Subcutaneous abdominal adipose tissue (tissue), 5 donors: ENCODE results near the gene RNU7-1.

Experiments used
- H3K27ac ChIP-seq: one replicate; pipeline ENCODE4 v1.7.0; 2013; ENCODE audit warnings: low read depth, mild to moderate bottlenecking, inconsistent platforms, low read length, moderate library complexity
- H3K27me3 ChIP-seq, 5 donors: one replicate each; pipeline ENCODE4 v1.7.0; 2013; ENCODE audit warnings: low read length in 5 of 5, inconsistent platforms in 1 of 5; ENCODE audit not compliant: control insufficient read depth in 5 of 5, insufficient read depth in 4 of 5
- H3K36me3 ChIP-seq, 5 donors: one replicate each; pipeline ENCODE4 v1.7.0; 2013; ENCODE audit warnings: low read length in 5 of 5; ENCODE audit not compliant: control insufficient read depth in 5 of 5, insufficient read depth in 5 of 5
- H3K4me1 ChIP-seq, 5 donors: one replicate each; pipeline ENCODE4 v1.7.0; 2013; ENCODE audit warnings: low read length in 5 of 5, mild to moderate bottlenecking in 3 of 5, moderate library complexity in 1 of 5; ENCODE audit not compliant: control insufficient read depth in 5 of 5, insufficient read depth in 5 of 5
- H3K4me3 ChIP-seq, 5 donors: one replicate each; pipeline ENCODE4 v1.7.0; 2013; ENCODE audit warnings: low read length in 5 of 5, low read depth in 1 of 5
- H3K9ac ChIP-seq, 5 donors: one replicate each; pipeline ENCODE4 v1.7.0; 2013; ENCODE audit warnings: low read length in 5 of 5, mild to moderate bottlenecking in 4 of 5, moderate library complexity in 3 of 5
- H3K9me3 ChIP-seq, 5 donors: one replicate each; pipeline ENCODE4 v1.7.0; 2013; ENCODE audit warnings: low read length in 5 of 5; ENCODE audit not compliant: control insufficient read depth in 5 of 5
- donor health status: healthy.
- donor health status: healthy.
- donor health status: healthy.
- donor health status: healthy.
- donor health status: healthy.

The RNU7-1 gene

GRCh38 chr12:6946033-6946919 is 2.7 kb downstream of the RNU7-1 start:
- peaks cover 10 to 65% (median 40%) of the 10 kb centered on the region in 5 donors for H3K4me1 ChIP-seq
- peak overlapping the region in 2 of 5 donors; percentile 30 to 56 for H3K9ac ChIP-seq
- no peak overlapping the region for H3K27ac ChIP-seq
- H3K27me3 ChIP-seq = no peaks in the 10 kb centered on the region
- peaks cover 0 to 24% (median 14%) of the 10 kb centered on the region in 5 donors for H3K36me3 ChIP-seq
- no peaks in the 10 kb centered on the region for H3K9me3 ChIP-seq
- peak overlapping the region in 2 of 5 donors; percentile 14 to 43 for H3K4me3 ChIP-seq

- Histone ChIP-seq H3K27ac (no peak overlapping the region), H3K4me3 (peak overlapping the region in 2 of 5 donors; percentile 14 to 43), H3K9ac (peak overlapping the region in 1 of 5 donors; percentile 30), H3K27me3 (no peaks in the 10 kb centered on the region), H3K4me1 (peaks cover 10 to 66% (median 38%) of the 10 kb centered on the region in 5 donors), H3K9me3 (no peaks in the 10 kb centered on the region), H3K36me3 (peaks cover 0 to 18% (median 8%) of the 10 kb centered on the region in 5 donors)
These were observed 3.3 kb downstream of the RNU7-1 start for GRCh38 chr12:6946920-6947374.

- H3K4me1 ChIP-seq = peaks cover 10 to 72% (median 37%) of the 10 kb centered on the region in 5 donors
- no peak overlapping the region for H3K9ac ChIP-seq
- H3K9me3 ChIP-seq = no peaks in the 10 kb centered on the region
- H3K36me3 ChIP-seq = peaks cover 0 to 15% (median 8%) of the 10 kb centered on the region in 5 donors
- no peak overlapping the region for H3K4me3 ChIP-seq
- H3K27me3 ChIP-seq = no peaks in the 10 kb centered on the region
- H3K27ac ChIP-seq = no peak overlapping the region
These were observed 4.0 kb downstream of the RNU7-1 start for GRCh38 chr12:6947615-6948014.

DNA sequence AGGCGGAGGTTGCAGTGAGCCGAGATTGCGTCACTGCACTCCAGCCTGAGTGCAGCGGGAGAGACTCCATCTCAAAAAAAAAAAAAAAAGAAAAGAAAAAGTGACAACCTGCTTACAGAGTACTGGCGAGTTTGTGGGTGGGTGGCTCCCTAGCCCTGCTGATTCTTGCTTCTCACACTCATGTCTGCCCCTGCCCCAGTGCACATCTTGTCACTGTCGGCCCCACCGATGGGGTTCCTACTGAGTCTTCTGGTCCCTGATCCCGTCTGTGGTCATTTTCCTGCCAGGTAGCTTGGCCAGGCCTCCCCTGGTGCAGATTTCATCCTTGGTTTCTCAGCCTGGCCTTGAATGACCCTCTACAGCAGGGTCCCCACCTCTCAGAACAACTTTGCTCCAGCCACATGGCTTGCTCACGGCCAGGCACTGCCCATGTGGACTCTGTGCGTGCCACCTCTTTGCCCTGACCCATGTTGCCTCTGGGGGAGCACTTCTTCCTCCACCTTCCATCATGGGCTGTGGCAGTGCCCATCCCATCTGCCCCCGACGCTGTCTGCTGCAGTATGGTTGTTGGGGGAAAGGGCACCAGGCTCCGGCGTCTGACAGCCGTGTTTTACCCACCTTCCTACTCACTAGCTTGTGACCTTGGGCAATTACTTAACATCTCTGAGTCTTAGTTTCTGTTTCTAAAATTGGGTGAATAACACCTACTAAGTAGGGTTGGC is 5.4 kb downstream of the RNU7-1 start:
- H3K9ac ChIP-seq = no peak overlapping the region

GRCh38 chr12:6950401-6950801 is 6.8 kb downstream of the RNU7-1 start:
- Histone ChIP-seq H3K4me3 (peak overlapping the region in 1 of 5 donors; percentile 66), H3K36me3 (peaks cover 0 to 14% (median 7%) of the 10 kb centered on the region in 5 donors), H3K27me3 (peaks cover 0 to 4% (median 0%) of the 10 kb centered on the region in 5 donors), H3K9me3 (no peaks in the 10 kb centered on the region), H3K4me1 (peaks cover 2 to 69% (median 34%) of the 10 kb centered on the region in 5 donors), H3K27ac (no peak overlapping the region), H3K9ac (no peak overlapping the region)

More for the DNA sequence above, 5.4 kb downstream of the RNU7-1 start:
- Histone ChIP-seq H3K4me3 (no peak overlapping the region), H3K4me1 (peaks cover 7 to 69% (median 35%) of the 10 kb centered on the region in 5 donors), H3K27me3 (no peaks in the 10 kb centered on the region), H3K36me3 (peaks cover 0 to 15% (median 8%) of the 10 kb centered on the region in 5 donors), H3K27ac (no peak overlapping the region), H3K9me3 (no peaks in the 10 kb centered on the region)

DNA sequence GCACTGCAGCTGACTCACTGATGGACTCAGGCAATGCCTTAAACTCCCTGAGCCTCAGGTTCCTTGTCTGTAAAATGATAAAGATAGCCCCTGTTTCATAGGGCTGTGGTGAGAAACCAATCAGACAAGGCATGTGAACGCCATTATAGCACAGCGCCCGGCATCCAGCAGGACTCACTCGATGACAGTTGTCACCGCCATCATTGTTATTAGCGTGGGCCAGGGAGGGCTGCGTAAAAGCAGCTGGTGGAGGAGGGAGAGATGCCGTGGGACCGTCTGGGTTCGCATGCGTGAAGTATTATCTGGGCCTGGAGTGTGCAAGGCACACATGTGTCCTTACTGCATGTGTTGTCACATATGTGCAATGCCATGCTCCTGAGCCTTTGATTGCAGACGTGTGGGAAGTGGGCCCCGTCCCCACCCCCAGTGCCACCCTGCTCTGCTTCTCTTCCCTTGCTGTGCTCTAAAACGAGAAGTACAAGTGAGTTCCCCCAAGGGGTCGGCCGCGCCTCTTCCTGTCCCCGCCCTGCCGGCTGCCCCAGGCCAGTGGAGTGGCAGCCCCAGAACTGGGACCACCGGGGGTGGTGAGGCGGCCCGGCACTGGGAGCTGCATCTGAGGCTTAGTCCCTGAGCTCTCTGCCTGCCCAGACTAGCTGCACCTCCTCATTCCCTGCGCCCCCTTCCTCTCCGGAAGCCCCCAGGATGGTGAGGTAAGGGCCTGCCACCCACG is 7.4 kb downstream of the RNU7-1 start, which contains the start of gene PTPN6:
Gene PTPN6 (plus strand): TSS at position 546 of the 730 bp plus-strand sequence. CDS start 157 bp downstream, at position 703.
- Histone ChIP-seq H3K4me3 (peak within 1 kb of the TSS; percentile 44 to 67 (median 63)), H3K4me1 (peaks cover 2 to 69% (median 29%) of the 10 kb centered on the region in 5 donors)

DNA sequence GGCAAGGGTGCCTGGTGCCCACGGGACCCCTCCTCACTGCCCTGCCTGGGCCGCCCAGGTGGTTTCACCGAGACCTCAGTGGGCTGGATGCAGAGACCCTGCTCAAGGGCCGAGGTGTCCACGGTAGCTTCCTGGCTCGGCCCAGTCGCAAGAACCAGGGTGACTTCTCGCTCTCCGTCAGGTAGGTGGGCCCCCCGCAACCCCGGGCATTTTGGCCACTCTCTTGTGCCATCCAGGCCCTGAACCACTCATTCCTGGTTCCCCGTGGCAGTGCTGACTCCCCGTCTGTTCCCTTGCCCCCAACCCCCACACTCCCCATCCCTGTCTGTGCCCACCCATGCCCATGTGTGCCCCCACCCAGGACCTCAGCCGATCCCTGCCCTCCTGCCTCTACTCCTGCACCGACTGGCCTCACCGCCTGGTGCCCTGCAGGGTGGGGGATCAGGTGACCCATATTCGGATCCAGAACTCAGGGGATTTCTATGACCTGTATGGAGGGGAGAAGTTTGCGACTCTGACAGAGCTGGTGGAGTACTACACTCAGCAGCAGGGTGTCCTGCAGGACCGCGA is 8.0 kb downstream of the RNU7-1 start:
- Histone ChIP-seq H3K27ac (peak overlapping the region; percentile 30), H3K27me3 (peaks cover 0 to 4% (median 0%) of the 10 kb centered on the region in 5 donors), H3K4me3 (peak overlapping the region; percentile 44 to 67 (median 63)), H3K9me3 (no peaks in the 10 kb centered on the region), H3K36me3 (peaks cover 0 to 8% (median 2%) of the 10 kb centered on the region in 5 donors), H3K4me1 (peaks cover 2 to 69% (median 29%) of the 10 kb centered on the region in 5 donors), H3K9ac (peak overlapping the region in 3 of 5 donors; percentile 60 to 76 (median 63))

More for the DNA sequence above, 7.4 kb downstream of the RNU7-1 start, which contains the start of gene PTPN6:
- peak within 1 kb of the TSS; percentile 30 for H3K27ac ChIP-seq
- peaks cover 0 to 8% (median 2%) of the 10 kb centered on the region in 5 donors for H3K36me3 ChIP-seq
- peak within 1 kb of the TSS in 3 of 5 donors; percentile 60 to 76 (median 63) for H3K9ac ChIP-seq
- H3K27me3 ChIP-seq = peaks cover 0 to 4% (median 0%) of the 10 kb centered on the region in 5 donors
- H3K9me3 ChIP-seq = no peaks in the 10 kb centered on the region

DNA sequence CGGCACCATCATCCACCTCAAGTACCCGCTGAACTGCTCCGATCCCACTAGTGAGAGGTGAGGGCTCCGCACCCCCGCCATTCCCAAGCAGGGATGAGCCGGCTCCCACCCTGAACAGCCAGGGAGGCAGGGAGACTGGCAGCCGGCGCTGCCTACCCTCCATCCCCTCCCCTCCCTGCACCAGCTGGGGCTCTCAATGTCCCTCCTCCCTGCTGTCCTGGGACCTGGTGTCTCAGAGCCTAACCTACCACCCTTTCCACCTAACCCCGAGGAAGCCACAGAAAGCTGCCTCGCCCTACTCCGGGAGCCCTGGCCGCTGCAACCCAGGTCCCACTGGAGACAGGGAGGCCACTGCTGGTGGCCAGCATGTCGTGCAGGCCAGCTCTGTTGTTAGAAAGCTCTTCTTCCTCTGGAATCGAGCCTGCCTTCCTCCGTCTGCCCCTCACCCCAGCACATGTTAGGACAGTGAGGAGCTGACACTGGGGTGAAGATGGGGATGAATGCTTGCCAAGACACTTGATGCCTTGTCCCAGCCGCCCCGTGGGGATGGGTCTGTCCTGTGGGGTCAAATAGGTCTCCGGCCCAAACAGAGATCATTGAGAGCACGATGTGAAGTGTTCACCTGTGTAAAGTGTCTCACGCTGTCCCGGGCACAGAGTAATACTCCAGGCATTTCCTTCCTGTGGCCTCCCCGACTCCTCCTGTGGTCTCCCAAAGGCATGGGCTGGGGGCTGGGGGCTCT is 8.7 kb downstream of the RNU7-1 start:
- H3K36me3 ChIP-seq = peaks cover 0 to 7% (median 2%) of the 10 kb centered on the region in 5 donors
- peak overlapping the region; percentile 44 to 67 (median 63) for H3K4me3 ChIP-seq
- H3K27me3 ChIP-seq = peaks cover 0 to 4% (median 0%) of the 10 kb centered on the region in 5 donors
- peaks cover 2 to 72% (median 28%) of the 10 kb centered on the region in 5 donors for H3K4me1 ChIP-seq
- no peaks in the 10 kb centered on the region for H3K9me3 ChIP-seq
- H3K9ac ChIP-seq = peak overlapping the region in 3 of 5 donors; percentile 60 to 76 (median 63)
- H3K27ac ChIP-seq = peak overlapping the region; percentile 30
